AG04450 (cell line): ENCODE results near the gene NHSL2. TPM values are rescaled to one million over a fixed set of nuclear protein-coding genes. Genes with fewer than 3 reads are reported as not detected.

Source experiments
- CTCF ChIA-PET: fragments of 300-600, 350-600 bp; formaldehyde crosslinking; extraction: SDS; loops from one replicate; lab custom pipeline; 2022; ENCODE audit warnings: antibody characterized with exemption, inconsistent platforms; lab: Charles Lee
- POLR2A ChIA-PET: fragments of 350-600 bp; formaldehyde crosslinking; extraction: SDS; loops from one replicate; lab custom pipeline; 2021; ENCODE audit warnings: antibody characterized with exemption, inconsistent platforms; lab: Yijun Ruan, JAX
- DNase-seq: peaks from one replicate; pipeline ENCODE4 v3.0.0-alpha.2; 2011; ENCODE audit warnings: low read depth, low spot score
- H3K27ac ChIP-seq: one replicate; pipeline ENCODE4 v1.5.1; 2012; ENCODE audit warnings: low read depth, low read length, control low read depth
- H3K27me3 ChIP-seq: one replicate; pipeline ENCODE4 v1.6.0; 2012; ENCODE audit warnings: low read length; ENCODE audit not compliant: control insufficient read depth, insufficient read depth
- H3K4me3 ChIP-seq: 2 replicates; pipeline ENCODE4 v1.5.1; 2011; ENCODE audit warnings: mild to moderate bottlenecking, low read depth, low read length, control low read depth
- H3K9me3 ChIP-seq: 2 replicates; pipeline ENCODE4 v1.5.1; 2012; ENCODE audit warnings: low read length; ENCODE audit not compliant: control insufficient read depth, insufficient read depth
- polyA plus RNA-seq: library from polyadenylated mRNA; depleted of rRNA; stranded (reverse); fragments of >200 nt; gene quantifications from 2 replicates; pipeline ENCODE4 v1.2.3, GENCODE V29; 2011
- TF ChIP-seq, protein P1 (sequence below): IDR thresholded peaks from 2 replicates; pipeline ENCODE4 v1.5.1; 2011; ENCODE audit warnings: low read depth, low read length, control low read depth, inconsistent platforms

NHSL2 gene
- polyA plus RNA-seq, 1 experiment: 3.0 TPM

DNA sequence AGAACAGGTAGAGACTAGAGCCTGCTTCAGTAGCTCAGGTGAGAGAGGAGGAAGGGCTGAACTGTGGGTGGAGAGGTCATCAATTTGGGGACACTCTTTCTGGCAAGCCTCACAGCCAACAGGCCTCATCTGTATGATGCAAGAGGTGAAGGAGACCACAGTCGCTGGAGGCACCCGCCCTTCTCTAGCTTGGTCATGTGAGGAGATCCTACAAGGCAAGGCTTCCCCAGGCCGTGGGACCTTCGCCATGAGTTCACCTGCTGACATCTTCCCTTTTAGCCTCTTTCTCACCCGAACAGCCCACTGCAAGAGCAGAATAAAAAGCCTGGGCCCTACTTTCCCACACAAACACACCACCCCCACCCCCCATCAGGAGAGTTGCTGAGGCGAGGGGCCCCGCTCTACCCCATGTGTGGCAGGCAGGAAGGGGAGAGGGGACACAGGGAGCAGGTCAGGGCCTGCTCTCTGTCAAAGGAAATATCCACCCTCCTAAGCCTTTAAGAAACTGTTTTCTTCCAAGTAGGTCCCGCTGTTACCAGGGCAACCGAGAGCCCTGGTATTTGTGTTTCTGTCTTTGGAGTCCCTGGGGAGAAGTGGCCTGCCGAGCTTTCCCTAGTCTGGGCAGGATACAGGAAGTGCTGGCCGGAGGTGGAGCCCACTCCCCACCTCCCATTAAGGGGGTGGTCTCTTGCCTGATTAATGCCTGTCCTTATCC is 213.0 kb downstream of the NHSL2 start:
- H3K27ac ChIP-seq: no peak overlapping the region
- no peak overlapping the region for H3K4me3 ChIP-seq
- ChIA-PET CTCF (interaction anchor here (1.2 to 1.3 kb wide), 2 partner anchors 100 to 105 kb away, joined by 3 read pairs; no protein-coding TSS in a partner anchor), POLR2A (no interaction called here)
- no peaks in the 10 kb centered on the region for H3K27me3 ChIP-seq
- no peak for DNase-seq
- no peaks in the 10 kb centered on the region for H3K9me3 ChIP-seq
- TF ChIP-seq, protein P1, sequence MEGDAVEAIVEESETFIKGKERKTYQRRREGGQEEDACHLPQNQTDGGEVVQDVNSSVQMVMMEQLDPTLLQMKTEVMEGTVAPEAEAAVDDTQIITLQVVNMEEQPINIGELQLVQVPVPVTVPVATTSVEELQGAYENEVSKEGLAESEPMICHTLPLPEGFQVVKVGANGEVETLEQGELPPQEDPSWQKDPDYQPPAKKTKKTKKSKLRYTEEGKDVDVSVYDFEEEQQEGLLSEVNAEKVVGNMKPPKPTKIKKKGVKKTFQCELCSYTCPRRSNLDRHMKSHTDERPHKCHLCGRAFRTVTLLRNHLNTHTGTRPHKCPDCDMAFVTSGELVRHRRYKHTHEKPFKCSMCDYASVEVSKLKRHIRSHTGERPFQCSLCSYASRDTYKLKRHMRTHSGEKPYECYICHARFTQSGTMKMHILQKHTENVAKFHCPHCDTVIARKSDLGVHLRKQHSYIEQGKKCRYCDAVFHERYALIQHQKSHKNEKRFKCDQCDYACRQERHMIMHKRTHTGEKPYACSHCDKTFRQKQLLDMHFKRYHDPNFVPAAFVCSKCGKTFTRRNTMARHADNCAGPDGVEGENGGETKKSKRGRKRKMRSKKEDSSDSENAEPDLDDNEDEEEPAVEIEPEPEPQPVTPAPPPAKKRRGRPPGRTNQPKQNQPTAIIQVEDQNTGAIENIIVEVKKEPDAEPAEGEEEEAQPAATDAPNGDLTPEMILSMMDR: no peak

DNA sequence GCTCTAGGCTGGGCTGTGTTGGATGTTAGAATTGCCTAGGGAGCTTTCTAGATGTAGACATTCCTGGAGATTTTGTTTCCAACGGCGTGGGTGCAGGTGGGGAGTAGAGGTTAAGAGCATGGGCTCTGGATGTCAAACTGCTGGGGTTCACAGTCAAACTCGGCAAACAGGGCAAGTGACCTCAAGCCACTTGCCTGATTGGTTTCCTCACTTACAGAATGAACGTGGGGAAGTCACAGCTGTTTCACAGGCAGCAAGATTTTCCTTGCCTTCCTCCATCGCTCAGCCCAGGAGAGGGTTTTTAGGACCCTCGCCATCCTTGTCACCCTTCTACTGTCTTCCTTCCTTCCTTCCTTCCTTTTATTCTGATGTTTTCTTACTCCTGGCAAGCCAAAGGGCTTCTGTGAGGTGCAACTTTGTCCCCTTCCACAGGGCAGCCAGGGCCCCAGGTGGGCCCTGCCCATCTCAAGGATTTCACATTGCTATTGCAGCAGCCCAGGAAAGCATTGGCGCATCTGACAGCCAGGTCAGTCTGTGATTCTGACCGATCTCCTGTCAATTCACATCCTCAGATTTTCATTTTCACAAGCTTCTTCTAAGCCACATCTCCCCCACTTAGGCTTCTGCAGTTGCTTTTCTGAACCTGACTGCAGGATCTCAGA is 214.0 kb downstream of the NHSL2 start:
- H3K9me3 ChIP-seq: no peaks in the 10 kb centered on the region
- H3K4me3 ChIP-seq: no peak overlapping the region
- ChIA-PET POLR2A (no interaction called here), CTCF (interaction anchor here (1.2 to 1.3 kb wide), 2 partner anchors 101 to 106 kb away, joined by 3 read pairs; no protein-coding TSS in a partner anchor)
- TF ChIP-seq, protein P1: no peak
- H3K27ac ChIP-seq: no peak overlapping the region
- H3K27me3 ChIP-seq: no peaks in the 10 kb centered on the region
- DNase-seq: no peak

DNA sequence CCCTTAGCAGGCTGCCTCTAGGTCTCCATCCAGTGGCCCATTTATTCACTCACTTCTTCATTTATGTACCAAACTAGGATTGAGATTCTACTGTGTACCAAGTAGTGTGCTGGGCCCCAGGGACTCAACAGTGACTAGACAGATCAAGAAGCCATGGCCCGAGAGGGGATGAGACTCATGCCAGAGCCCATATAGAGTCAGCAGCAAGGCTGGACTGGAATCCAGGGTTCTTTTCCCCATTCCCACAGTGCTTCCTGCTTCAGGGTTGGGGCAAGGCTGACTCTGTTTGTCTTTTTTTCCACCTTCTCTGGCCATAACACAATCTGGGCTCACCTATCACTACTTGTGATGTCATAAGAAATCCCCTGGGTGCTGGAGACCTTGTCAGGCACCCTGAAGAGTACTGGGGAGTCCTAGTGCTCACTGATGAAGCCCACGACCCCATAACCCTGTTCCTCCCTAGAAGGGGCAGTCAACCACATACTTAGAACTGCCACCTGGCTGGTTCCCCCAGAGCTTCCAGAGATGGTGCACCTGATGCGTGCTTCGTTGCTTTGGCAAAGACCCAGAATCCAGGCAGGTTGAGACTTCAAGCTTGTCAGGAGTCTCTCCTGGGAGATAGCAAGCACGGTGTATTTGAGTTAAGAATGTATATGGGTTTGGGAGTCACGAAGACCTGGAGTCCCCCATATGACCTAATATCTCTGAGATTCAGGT is 214.8 kb downstream of the NHSL2 start:
- H3K27ac ChIP-seq: no peak overlapping the region
- DNase-seq: no peak
- TF ChIP-seq, protein P1: no peak
- ChIA-PET CTCF (interaction anchor here (1.0 to 3.2 kb wide), 6 partner anchors 8 to 126 kb away, joined by 3 to 26 read pairs (median 4); no protein-coding TSS in a partner anchor), POLR2A (no interaction called here)
- H3K9me3 ChIP-seq: no peaks in the 10 kb centered on the region
- H3K27me3 ChIP-seq: no peaks in the 10 kb centered on the region
- H3K4me3 ChIP-seq: no peak overlapping the region

DNA sequence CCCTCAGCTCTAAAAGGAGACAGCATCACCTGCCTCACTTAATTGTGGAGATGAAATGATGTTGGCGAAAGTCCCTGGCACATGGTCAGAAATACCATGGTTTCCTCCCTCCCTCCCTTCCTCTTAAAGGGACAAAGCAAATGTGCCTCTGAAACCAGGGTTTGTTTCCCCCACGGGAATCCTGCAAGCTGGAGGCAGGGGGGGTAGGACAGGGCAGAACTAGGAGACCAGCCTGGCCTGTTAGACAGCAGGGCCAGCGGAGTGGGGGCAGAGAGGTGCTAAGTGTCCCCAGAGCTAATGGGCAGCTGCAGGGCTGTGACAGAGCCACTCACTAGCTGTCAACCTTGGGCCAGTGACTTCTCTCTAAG is 215.4 kb downstream of the NHSL2 start:
- no peak for DNase-seq
- no peak overlapping the region for H3K27ac ChIP-seq
- H3K4me3 ChIP-seq: no peak overlapping the region
- TF ChIP-seq, protein P1: no peak
- CTCF ChIA-PET: interaction anchor here (0.6 to 3.2 kb wide), 8 partner anchors 9 to 127 kb away, joined by 3 to 26 read pairs (median 4); no protein-coding TSS in a partner anchor
- no peaks in the 10 kb centered on the region for H3K9me3 ChIP-seq
- H3K27me3 ChIP-seq: no peaks in the 10 kb centered on the region
- POLR2A ChIA-PET: no interaction called here
